AG04449 (cell line): Measurements from ENCODE around the gene MRPL27.

ENCODE experiments used
- CTCF ChIA-PET: fragments of 350-600 bp; formaldehyde crosslinking; extraction: SDS; loops from one replicate; lab custom pipeline; 2021; ENCODE audit warnings: antibody characterized with exemption; lab: Yijun Ruan, JAX
- POLR2A ChIA-PET: fragments of 400-600, 350-600 bp; formaldehyde crosslinking; extraction: SDS; loops from one replicate; lab custom pipeline; 2020; ENCODE audit warnings: antibody characterized with exemption, inconsistent platforms; lab: Yijun Ruan, JAX
- DNase-seq: peaks from one replicate; pipeline ENCODE4 v3.0.0-alpha.2; 2010; ENCODE audit warnings: low read depth, low spot score
- H3K4me3 ChIP-seq: 2 replicates; pipeline ENCODE4 v1.5.1; 2011; ENCODE audit warnings: low read depth, mild to moderate bottlenecking, control low read depth, low read length
- TF ChIP-seq, protein P1 (sequence below): IDR thresholded peaks from one replicate; pipeline ENCODE4 v1.5.1; 2011; ENCODE audit warnings: mild to moderate bottlenecking, moderate library complexity, low read length, control low read depth, inconsistent platforms; ENCODE audit not compliant: insufficient read depth; ENCODE audit errors: missing control alignments

The MRPL27 gene

DNA sequence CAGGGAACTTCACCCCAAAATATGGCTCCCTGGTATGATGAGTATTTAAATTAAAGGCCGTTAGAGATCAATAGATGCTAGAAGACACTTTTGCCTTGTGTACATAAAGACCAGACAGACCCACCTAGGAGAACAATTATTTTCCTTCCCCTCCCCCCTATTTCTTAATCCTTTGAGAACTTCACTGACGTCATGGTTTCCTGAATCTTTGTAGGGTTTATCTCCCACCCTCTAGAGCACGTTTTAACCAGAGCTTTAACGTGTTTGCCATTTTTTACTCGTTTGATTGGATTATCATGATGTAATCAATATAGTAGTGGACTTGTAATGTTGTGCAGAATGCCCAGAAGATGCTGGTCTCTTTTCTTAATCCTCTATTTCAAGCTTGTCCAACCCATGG lies 49.9 kb downstream of the MRPL27 start:
- DNase-seq = no peak
- POLR2A ChIA-PET = no interaction called here
- CTCF ChIA-PET = interaction anchor here (1.2 to 1.5 kb wide), 3 partner anchors 9 to 229 kb away, joined by 3 to 4 read pairs (median 3); no protein-coding TSS in a partner anchor
- H3K4me3 ChIP-seq = no peak overlapping the region
- TF ChIP-seq, protein P1, sequence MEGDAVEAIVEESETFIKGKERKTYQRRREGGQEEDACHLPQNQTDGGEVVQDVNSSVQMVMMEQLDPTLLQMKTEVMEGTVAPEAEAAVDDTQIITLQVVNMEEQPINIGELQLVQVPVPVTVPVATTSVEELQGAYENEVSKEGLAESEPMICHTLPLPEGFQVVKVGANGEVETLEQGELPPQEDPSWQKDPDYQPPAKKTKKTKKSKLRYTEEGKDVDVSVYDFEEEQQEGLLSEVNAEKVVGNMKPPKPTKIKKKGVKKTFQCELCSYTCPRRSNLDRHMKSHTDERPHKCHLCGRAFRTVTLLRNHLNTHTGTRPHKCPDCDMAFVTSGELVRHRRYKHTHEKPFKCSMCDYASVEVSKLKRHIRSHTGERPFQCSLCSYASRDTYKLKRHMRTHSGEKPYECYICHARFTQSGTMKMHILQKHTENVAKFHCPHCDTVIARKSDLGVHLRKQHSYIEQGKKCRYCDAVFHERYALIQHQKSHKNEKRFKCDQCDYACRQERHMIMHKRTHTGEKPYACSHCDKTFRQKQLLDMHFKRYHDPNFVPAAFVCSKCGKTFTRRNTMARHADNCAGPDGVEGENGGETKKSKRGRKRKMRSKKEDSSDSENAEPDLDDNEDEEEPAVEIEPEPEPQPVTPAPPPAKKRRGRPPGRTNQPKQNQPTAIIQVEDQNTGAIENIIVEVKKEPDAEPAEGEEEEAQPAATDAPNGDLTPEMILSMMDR = no peak

DNA sequence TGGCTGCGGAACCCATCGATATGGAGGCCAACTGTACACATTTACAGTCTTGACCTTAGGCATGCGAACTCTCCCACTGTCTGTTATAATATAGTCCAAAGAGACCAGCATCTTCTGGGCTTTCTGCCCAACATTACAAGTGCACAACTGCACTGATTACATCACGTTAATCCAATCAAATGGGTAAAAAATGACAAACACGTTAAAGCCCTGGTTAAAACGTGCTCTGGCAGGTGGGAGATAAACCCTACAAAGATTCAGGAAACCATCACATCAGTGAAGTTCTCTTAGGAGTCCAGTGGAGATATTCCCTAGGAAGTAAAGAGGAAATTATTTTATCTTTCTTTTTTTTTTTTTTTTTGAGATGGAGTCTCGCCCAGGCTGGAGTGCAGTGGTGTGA lies 50.7 kb downstream of the MRPL27 start:
- CTCF ChIA-PET = interaction anchor here (1.4 to 1.5 kb wide), 2 partner anchors 13 to 228 kb away, joined by 3 to 4 read pairs; no protein-coding TSS in a partner anchor

DNA sequence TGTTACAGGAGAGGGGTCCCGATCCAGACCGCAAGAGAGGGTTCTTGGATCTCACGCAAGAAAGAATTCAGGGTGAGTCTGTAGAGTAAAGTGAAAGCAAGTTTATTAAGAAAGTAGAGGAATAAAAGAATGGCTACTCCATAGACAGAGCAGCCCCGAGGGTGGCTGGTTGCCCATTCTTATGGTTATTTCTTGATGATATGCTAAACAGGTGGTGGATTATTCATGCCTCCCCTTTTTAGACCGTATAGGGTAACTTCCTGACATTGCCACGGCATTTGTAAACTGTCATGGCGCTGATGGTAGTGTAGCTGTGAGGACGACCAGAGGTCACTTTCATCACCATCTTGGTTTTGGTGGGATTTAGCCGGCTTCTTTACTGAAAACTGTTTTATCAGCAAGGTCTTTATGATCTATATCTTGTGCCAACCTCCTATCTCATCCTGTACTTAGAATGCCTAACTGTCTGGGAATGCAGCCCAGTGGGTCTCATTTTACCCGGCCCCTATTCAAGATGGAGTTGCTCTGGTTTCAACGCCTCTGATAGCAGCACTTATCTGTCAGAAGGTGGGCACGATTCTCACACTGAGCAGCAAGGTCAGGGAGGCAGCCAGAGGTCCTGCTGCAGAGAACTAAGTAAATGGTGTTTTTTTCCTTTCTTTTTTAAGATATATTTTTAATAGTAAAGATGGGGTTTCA lies 53.5 kb downstream of the MRPL27 start:
- no peak for DNase-seq
- ChIA-PET POLR2A (no interaction called here), CTCF (interaction anchor here (0.7 to 2.4 kb wide), 10 partner anchors 10 to 229 kb away, joined by 3 to 12 read pairs (median 5); no protein-coding TSS in a partner anchor)
- TF ChIP-seq, protein P1 = no peak
- no peak overlapping the region for H3K4me3 ChIP-seq

More for the DNA sequence above, 50.7 kb downstream of the MRPL27 start:
- no peak overlapping the region for H3K4me3 ChIP-seq
- POLR2A ChIA-PET = no interaction called here
- DNase-seq = no peak
- TF ChIP-seq, protein P1 = no peak

DNA sequence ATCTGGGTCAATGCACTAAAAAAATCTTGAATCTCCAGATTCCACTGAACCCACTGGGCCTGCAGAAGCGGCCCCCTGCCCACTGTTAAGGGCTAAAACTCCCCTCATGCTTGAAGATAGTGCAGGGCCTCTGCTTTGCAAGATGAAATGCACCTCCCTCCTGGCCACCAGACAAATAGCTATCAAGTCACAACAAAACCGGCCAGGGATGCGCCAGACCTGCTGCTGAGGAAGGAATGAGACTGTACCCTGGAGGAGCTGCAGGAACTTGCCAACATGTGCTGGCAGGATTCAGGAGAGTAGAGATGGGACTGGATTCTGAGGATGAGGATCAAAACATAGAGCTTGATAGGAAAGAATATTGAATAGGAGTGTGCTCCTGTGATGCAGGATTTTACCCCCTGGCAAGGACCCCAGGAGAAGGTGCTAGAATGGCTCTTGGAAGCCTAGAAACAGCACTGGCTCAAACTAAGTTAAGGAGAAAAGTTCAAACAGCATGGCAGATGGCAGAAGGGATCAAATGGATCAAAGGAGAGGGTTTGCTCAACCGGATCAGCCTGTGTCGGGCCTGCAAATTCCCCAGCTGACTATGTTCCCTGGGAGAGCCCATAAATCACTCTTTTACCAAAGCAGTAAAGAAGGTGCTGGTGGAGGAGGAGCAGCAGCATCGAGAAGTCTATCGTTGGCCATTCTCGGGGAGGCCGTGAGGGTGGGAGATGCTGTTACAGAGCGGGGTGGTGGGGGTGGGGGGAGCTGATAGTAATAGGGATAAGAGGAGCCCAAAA lies 54.3 kb downstream of the MRPL27 start:
- CTCF ChIA-PET = interaction anchor here (0.7 to 2.5 kb wide), 11 partner anchors 10 to 228 kb away, joined by 3 to 12 read pairs (median 4); no protein-coding TSS in a partner anchor
- POLR2A ChIA-PET = no interaction called here

More for the DNA sequence above, 54.3 kb downstream of the MRPL27 start:
- no peak for DNase-seq
- H3K4me3 ChIP-seq = no peak overlapping the region
- TF ChIP-seq, protein P1 = no peak
